IMR-90 (cell line): ENCODE measurements around the gene LMAN2L. TPM values are rescaled to one million over a fixed set of nuclear protein-coding genes. Genes with fewer than 3 reads are reported as not detected.

ENCODE experiments used
- ATAC-seq: fragments of 200-7000 bp; cut with Tn5 transposase; 2 replicates; pipeline ENCODE4 v1.9.1; 2020; ENCODE audit warnings: low read depth, mild to moderate bottlenecking, moderate library complexity
- BruUV-seq: library from RNA; stranded (reverse); fragments of 400-500 nt; replicated peaks from 2 replicates; lab custom pipeline; 2021; lab: Mats Ljungman, UMichigan
- CTCF ChIA-PET: fragments of 300-600 bp; formaldehyde crosslinking; extraction: SDS; loops from one replicate; lab custom pipeline; 2021; ENCODE audit warnings: antibody characterized with exemption; lab: Yijun Ruan, JAX
- POLR2A ChIA-PET: fragments of 300-600 bp; sonication (Branson Sonifier 250); formaldehyde crosslinking; loops from one replicate; lab custom pipeline; 2022; ENCODE audit warnings: antibody characterized with exemption; ENCODE audit not compliant: unreplicated experiment; lab: Charles Lee
- DNase-seq: peaks from one replicate; pipeline ENCODE4 v3.0.0; 2013
- H2AFZ ChIP-seq: replicated peaks from 2 replicates; pipeline ENCODE3; 2013; ENCODE audit warnings: low read length, mild to moderate bottlenecking; ENCODE audit not compliant: poor library complexity
- H2AK5ac ChIP-seq: 2 replicates; pipeline ENCODE4 v1.6.1; 2013; ENCODE audit warnings: low read depth, low read length, inconsistent platforms
- H2AK9ac ChIP-seq: replicated peaks from 2 replicates; pipeline ENCODE3; 2013; ENCODE audit warnings: mild to moderate bottlenecking, low read depth, low read length, moderate library complexity; ENCODE audit not compliant: poor library complexity
- H2BK120ac ChIP-seq: 2 replicates; pipeline ENCODE4 v1.6.1; 2013; ENCODE audit warnings: low read depth, low read length, inconsistent platforms
- H2BK15ac ChIP-seq: 3 replicates; pipeline ENCODE4 v1.6.1; 2013; ENCODE audit warnings: low read depth, low read length, inconsistent platforms
- H2BK20ac ChIP-seq: 2 replicates; pipeline ENCODE4 v1.6.1; 2013; ENCODE audit warnings: low read depth, mild to moderate bottlenecking, inconsistent platforms, low read length, moderate library complexity
- H2BK5ac ChIP-seq: 2 replicates; pipeline ENCODE4 v1.6.1; 2013; ENCODE audit warnings: mild to moderate bottlenecking, low read depth, low read length, inconsistent platforms; ENCODE audit not compliant: poor library complexity, severe bottlenecking
- H3K14ac ChIP-seq: replicated peaks from 2 replicates; pipeline ENCODE4 v1.6.1; 2013; ENCODE audit warnings: low read depth, low read length, inconsistent platforms
- H3K18ac ChIP-seq: 2 replicates; pipeline ENCODE4 v1.6.1; 2013; ENCODE audit warnings: low read depth, low read length, control low read depth
- H3K23ac ChIP-seq: 2 replicates; pipeline ENCODE4 v1.6.1; 2013; ENCODE audit warnings: low read depth, low read length, inconsistent platforms
- H3K27ac ChIP-seq: 2 replicates; pipeline ENCODE4 v1.5.1; 2013; ENCODE audit warnings: mild to moderate bottlenecking, control low read depth, low read length; ENCODE audit not compliant: insufficient read depth
- H3K27me3 ChIP-seq: 2 replicates; pipeline ENCODE4 v1.6.1; 2013; ENCODE audit warnings: low read length; ENCODE audit not compliant: control insufficient read depth, insufficient read depth
- H3K36me3 ChIP-seq: 2 replicates; pipeline ENCODE4 v1.6.1; 2013; ENCODE audit warnings: low read length, mixed read lengths; ENCODE audit not compliant: control insufficient read depth, insufficient read depth
- H3K4ac ChIP-seq: 2 replicates; pipeline ENCODE4 v1.6.1; 2013; ENCODE audit warnings: low read depth, low read length, inconsistent platforms
- H3K4me1 ChIP-seq: 2 replicates; pipeline ENCODE4 v1.6.1; 2013; ENCODE audit warnings: low read length, mixed read lengths; ENCODE audit not compliant: control insufficient read depth, insufficient read depth
- H3K4me2 ChIP-seq: 2 replicates; pipeline ENCODE4 v1.6.1; 2013; ENCODE audit warnings: low read depth, mild to moderate bottlenecking, control low read depth, low read length, moderate library complexity
- H3K4me3 ChIP-seq: 2 replicates; pipeline ENCODE4 v1.5.1; 2013; ENCODE audit warnings: low read depth, mild to moderate bottlenecking, control low read depth, low read length, moderate library complexity; ENCODE audit not compliant: insufficient read depth
- H3K56ac ChIP-seq: 2 replicates; pipeline ENCODE4 v1.6.1; 2013; ENCODE audit warnings: low read length, inconsistent platforms; ENCODE audit not compliant: insufficient read depth; ENCODE audit errors: extremely low read depth
- H3K79me1 ChIP-seq, 2 experiments: 2 replicates each; pipeline ENCODE4 v1.6.1; 2013; ENCODE audit warnings: low read length in 2 of 2, inconsistent platforms in 1 of 2, low read depth in 1 of 2
- H3K9ac ChIP-seq: 2 replicates; pipeline ENCODE4 v1.6.1; 2013; ENCODE audit warnings: low read depth, low read length, control low read depth
- H3K9me1 ChIP-seq: 2 replicates; pipeline ENCODE4 v1.6.1; 2013; ENCODE audit warnings: low read length, inconsistent platforms; ENCODE audit not compliant: insufficient read depth
- H3K9me3 ChIP-seq: 2 replicates; pipeline ENCODE4 v1.6.1; 2013; ENCODE audit warnings: low read length; ENCODE audit not compliant: control insufficient read depth, insufficient read depth
- H4K20me1 ChIP-seq: 2 replicates; pipeline ENCODE4 v1.6.1; 2013; ENCODE audit warnings: low read length, inconsistent platforms; ENCODE audit not compliant: insufficient read depth
- H4K5ac ChIP-seq: 2 replicates; pipeline ENCODE4 v1.6.1; 2013; ENCODE audit warnings: mild to moderate bottlenecking, low read depth, low read length, control low read depth
- H4K8ac ChIP-seq, 2 experiments: 2 replicates each; pipeline ENCODE4 v1.6.1; 2013; ENCODE audit warnings: low read depth in 2 of 2, low read length in 2 of 2, control low read depth in 1 of 2, inconsistent platforms in 1 of 2
- H4K91ac ChIP-seq: 2 replicates; pipeline ENCODE4 v1.6.1; 2013; ENCODE audit warnings: low read depth, low read length, inconsistent platforms; ENCODE audit not compliant: insufficient read depth
- BHLHE40 ChIP-seq: fragments of 150-350 bp; IDR thresholded peaks from 2 replicates; pipeline ENCODE4 v1.6.1; 2016; ENCODE audit warnings: mild to moderate bottlenecking, low read depth, low read length
- CEBPB ChIP-seq: IDR thresholded peaks from 2 replicates; pipeline ENCODE4 v1.6.1; 2012; ENCODE audit warnings: low read depth, low read length, improper control_type of control experiment
- CHD1 ChIP-seq: IDR thresholded peaks from 2 replicates; pipeline ENCODE4 v1.6.1; 2012; ENCODE audit warnings: low read depth, low read length, improper control_type of control experiment
- FOS ChIP-seq: fragments of 150-350 bp; IDR thresholded peaks from 2 replicates; pipeline ENCODE4 v1.6.1; 2016; ENCODE audit warnings: low read depth, low read length
- MAFK ChIP-seq: IDR thresholded peaks from 2 replicates; pipeline ENCODE4 v1.6.1; 2012; ENCODE audit warnings: low read depth, low read length, improper control_type of control experiment
- MAZ ChIP-seq: IDR thresholded peaks from 2 replicates; pipeline ENCODE4 v1.6.1; 2012; ENCODE audit warnings: low read depth, mild to moderate bottlenecking, low read length, improper control_type of control experiment, moderate library complexity, borderline replicate concordance
- MXI1 ChIP-seq: IDR thresholded peaks from 2 replicates; pipeline ENCODE4 v1.6.1; 2012; ENCODE audit warnings: low read depth, mild to moderate bottlenecking, low read length, moderate library complexity, borderline replicate concordance
- NFE2L2 ChIP-seq: fragments of 150-350 bp; IDR thresholded peaks from 2 replicates; pipeline ENCODE4 v1.6.1; 2016; ENCODE audit warnings: low read depth, mild to moderate bottlenecking, low read length
- RAD21 ChIP-seq: IDR thresholded peaks from 2 replicates; pipeline ENCODE4 v1.6.1; 2012; ENCODE audit warnings: low read length, improper control_type of control experiment
- WGBS, 2 experiments: methylation state at CpG; one replicate each; pipeline versions ENCODE4 v1.1.5 to v1.1.7; 2013; ENCODE audit warnings: missing lambda C conversion rate in 2 of 2; ENCODE audit not compliant: insufficient read length in 1 of 2; ENCODE audit errors: extremely low coverage in 2 of 2; 5-methylcytosine and 5-hydroxymethylcytosine counted together
- dilution Hi-C: fragments of 300-500 bp; cut with HindIII; formaldehyde crosslinking; loops from one replicate; pipeline ENCODE4 v1.14.3; 2018; ENCODE audit warnings: low sequenced_read_pairs; ENCODE audit not compliant: unreplicated experiment
- in situ Hi-C: fragments of 300-500 bp; cut with MboI; formaldehyde crosslinking; loops from 3 replicates; pipeline ENCODE4 v1.14.3; 2019; ENCODE audit warnings: low sequenced_read_pairs, inconsistent platforms, mixed read lengths
- intact Hi-C: fragments of 100-400 bp; cut with micrococcal nuclease; formaldehyde crosslinking; loops from 2 replicates; pipeline ENCODE4 v1.10.0; 2022
- polyA plus RNA-seq, 3 experiments: library from polyadenylated mRNA; depleted of rRNA; stranded (reverse); fragments of >200 nt; gene quantifications; 2 replicates each; pipeline ENCODE4 v1.2.3, GENCODE V29; 2012; ENCODE audit warnings: low replicate concordance in 1 of 3
- total RNA-seq: library from RNA; depleted of rRNA; stranded (reverse); fragments of >200 nt; gene quantifications from 2 replicates; pipeline ENCODE4 v1.2.3, GENCODE V29; 2012
- TF ChIP-seq, protein P1 (sequence below): fragments of 150-350 bp; IDR thresholded peaks from 2 replicates; pipeline ENCODE4 v1.6.1; 2017; ENCODE audit warnings: mild to moderate bottlenecking, antibody characterized with exemption, low read length, low read depth
- TF ChIP-seq, protein P2 (sequence below): conservative IDR thresholded peaks from 2 replicates; pipeline ENCODE4 v1.5.1; 2012; ENCODE audit warnings: mild to moderate bottlenecking, low read depth, low read length, improper control_type of control experiment
- TF ChIP-seq, protein P3 (sequence below): fragments of 150-350 bp; IDR thresholded peaks from 2 replicates; pipeline ENCODE4 v1.6.1; 2016; ENCODE audit warnings: low read depth, mild to moderate bottlenecking, low read length, moderate library complexity, borderline replicate concordance

The LMAN2L gene
- total and polyA plus RNA-seq, 2 of the 4 experiments (the other 2 are of a cell fraction): 22.5 to 22.9 TPM

DNA sequence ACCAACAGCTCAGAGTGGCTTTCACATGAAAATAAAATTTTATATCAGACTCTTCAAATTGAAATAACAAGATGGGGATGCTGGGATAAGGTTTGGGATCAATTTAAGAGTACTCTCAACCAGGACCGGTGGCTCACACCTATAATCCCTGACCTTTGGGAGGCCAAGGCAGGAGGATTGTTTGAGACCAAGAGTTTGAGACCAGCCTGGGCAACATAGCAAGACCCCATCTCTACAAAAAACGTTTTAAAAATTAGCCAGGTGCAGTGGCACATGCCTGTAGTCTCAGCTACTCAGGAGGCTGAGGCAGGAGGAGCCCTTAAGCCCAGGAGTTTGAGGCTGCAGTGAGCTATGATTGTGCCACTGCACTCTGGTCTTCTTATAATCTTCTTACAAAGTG is 2.6 kb downstream of the LMAN2L start:
- Histone ChIP-seq H3K4me1 (peaks cover 2% of the 10 kb centered on the region), H2AFZ (no peak overlapping the region), H4K91ac (no peak overlapping the region), H3K14ac (no peak overlapping the region), H3K4me3 (no peak overlapping the region), H3K4me2 (no peak overlapping the region), H3K9ac (no peak overlapping the region), H2AK5ac (no peak overlapping the region), H4K8ac (no peak overlapping the region), H3K56ac (no peak overlapping the region), H3K27ac (no peak overlapping the region), H3K9me3 (no peaks in the 10 kb centered on the region), H3K36me3 (peaks cover 16% of the 10 kb centered on the region), H4K20me1 (no peaks in the 10 kb centered on the region), H3K4ac (no peak overlapping the region), H4K5ac (no peak overlapping the region), H3K27me3 (no peaks in the 10 kb centered on the region), H3K18ac (no peak overlapping the region), H2BK15ac (no peak overlapping the region), H3K79me1 (peaks cover 31 to 41% of the 10 kb centered on the region in 2 experiments), H3K23ac (no peak overlapping the region), H2BK120ac (no peak overlapping the region), H2BK5ac (no peak overlapping the region), H2BK20ac (no peak overlapping the region), H2AK9ac (no peak overlapping the region), H3K9me1 (no peaks in the 10 kb centered on the region)
- intact Hi-C loops: no loop called here
- no peak for ATAC-seq
- CTCF ChIA-PET: no interaction called here
- TF ChIP-seq MAFK (no peak), FOS (no peak), NFE2L2 (no peak), MXI1 (no peak), RAD21 (no peak), CEBPB (no peak), MAZ (no peak), CHD1 (no peak), BHLHE40 (no peak)
- TF ChIP-seq, protein P1, sequence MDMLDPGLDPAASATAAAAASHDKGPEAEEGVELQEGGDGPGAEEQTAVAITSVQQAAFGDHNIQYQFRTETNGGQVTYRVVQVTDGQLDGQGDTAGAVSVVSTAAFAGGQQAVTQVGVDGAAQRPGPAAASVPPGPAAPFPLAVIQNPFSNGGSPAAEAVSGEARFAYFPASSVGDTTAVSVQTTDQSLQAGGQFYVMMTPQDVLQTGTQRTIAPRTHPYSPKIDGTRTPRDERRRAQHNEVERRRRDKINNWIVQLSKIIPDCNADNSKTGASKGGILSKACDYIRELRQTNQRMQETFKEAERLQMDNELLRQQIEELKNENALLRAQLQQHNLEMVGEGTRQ: no peak
- TF ChIP-seq, protein P2, sequence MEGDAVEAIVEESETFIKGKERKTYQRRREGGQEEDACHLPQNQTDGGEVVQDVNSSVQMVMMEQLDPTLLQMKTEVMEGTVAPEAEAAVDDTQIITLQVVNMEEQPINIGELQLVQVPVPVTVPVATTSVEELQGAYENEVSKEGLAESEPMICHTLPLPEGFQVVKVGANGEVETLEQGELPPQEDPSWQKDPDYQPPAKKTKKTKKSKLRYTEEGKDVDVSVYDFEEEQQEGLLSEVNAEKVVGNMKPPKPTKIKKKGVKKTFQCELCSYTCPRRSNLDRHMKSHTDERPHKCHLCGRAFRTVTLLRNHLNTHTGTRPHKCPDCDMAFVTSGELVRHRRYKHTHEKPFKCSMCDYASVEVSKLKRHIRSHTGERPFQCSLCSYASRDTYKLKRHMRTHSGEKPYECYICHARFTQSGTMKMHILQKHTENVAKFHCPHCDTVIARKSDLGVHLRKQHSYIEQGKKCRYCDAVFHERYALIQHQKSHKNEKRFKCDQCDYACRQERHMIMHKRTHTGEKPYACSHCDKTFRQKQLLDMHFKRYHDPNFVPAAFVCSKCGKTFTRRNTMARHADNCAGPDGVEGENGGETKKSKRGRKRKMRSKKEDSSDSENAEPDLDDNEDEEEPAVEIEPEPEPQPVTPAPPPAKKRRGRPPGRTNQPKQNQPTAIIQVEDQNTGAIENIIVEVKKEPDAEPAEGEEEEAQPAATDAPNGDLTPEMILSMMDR: no peak
- TF ChIP-seq, protein P3, sequence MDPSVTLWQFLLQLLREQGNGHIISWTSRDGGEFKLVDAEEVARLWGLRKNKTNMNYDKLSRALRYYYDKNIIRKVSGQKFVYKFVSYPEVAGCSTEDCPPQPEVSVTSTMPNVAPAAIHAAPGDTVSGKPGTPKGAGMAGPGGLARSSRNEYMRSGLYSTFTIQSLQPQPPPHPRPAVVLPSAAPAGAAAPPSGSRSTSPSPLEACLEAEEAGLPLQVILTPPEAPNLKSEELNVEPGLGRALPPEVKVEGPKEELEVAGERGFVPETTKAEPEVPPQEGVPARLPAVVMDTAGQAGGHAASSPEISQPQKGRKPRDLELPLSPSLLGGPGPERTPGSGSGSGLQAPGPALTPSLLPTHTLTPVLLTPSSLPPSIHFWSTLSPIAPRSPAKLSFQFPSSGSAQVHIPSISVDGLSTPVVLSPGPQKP: no peak
- POLR2A ChIA-PET: no interaction called here
- no peak for DNase-seq
- in situ Hi-C loops: no loop called here
- BruUV-seq: no TSS peak
- WGBS, 2 experiments: no CpG with 5 or more reads among the region's 2 CpGs
- dilution Hi-C loops: no loop called here
